ENCODE measurements around the gene GABRB1. TPM values are rescaled to one million over a fixed set of nuclear protein-coding genes. Genes with fewer than 3 reads are reported as not detected.
A peak's percentile ranks its signal among the peaks of the same experiment; 100 is the strongest.
"Not testable (repeated sequence)": the region's sequence is repeated elsewhere in the genome, so short reads cannot be mapped to it uniquely, and the experiment has no call there.

Gene GABRB1
- polyA plus RNA-seq, 1 donor: 0.55 TPM

DNA sequence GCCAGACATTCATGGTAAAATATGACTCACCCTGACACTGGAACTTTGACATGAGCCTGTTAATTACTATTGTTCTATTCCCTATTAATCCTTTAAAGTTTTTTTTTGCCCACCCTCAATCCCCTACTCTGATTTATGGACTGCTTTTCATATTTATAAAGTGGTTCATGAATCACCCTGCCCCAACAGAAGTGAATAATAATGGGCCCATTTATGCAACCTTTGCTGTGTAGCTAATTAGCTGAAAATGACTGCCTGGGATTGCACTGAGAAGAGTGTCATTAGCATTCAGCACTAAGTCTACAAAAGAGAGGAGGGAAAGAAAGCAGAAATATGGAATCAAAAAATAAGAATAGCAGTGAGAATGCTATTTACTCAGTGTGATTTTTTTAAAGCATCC lies 277.8 kb downstream of the GABRB1 start:
- DNase-seq: no peak

DNA sequence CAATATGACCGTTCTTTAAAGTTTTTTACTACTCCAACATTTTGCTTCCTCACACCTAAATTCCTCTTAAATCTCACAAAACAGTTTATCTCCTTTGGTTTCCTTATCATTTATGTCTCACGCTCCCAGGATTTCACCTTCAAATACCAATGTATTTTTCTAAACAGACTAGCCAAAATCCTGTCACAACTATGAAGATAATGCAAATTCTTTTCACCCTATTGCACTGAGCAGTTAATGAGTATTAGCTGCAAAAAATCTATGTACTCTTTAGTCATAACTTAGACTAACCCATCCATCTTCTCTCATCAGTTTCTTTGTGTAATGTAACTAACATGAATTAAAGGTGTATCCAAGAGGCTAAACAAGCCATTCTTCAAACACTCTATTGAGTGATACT lies 280.8 kb downstream of the GABRB1 start:
- no peak for DNase-seq

DNA sequence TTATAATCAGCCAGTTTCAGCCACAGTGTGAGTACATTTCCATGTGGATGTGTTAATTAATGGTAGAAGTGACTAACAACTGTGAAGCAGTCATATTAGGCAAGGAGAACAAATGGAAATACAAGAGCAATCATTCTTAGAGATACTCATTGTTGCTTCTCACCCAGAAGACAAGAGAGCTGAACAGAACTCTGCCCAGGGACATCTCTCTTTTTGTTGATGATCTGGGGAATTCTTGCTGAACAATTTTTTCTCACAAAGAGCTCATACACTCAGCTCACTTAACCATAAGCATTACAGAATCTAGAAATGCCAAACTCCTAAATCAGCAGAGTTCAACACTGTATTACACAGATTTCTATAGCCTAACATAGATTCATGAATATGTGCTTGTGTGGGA lies 282.0 kb downstream of the GABRB1 start:
- no peak for DNase-seq

DNA sequence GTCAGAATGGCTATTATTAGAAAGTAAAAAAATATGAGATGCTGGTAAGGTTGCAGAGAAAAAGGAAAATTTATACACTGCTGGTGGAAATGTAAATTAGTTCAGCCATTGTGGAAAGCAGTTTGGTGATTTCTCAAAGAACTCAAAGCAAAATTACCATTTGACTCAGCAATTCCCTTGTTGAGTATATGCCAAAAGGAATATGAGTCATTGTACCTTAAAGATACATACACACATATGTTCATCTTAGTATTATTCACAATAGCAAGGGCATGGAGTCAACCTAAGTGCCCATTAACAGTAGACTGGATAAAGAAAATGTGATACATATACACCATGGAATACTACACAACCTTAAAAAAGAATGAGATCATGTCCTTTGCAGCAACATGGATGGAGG lies 284.0 kb downstream of the GABRB1 start:
- DNase-seq: no peak

DNA sequence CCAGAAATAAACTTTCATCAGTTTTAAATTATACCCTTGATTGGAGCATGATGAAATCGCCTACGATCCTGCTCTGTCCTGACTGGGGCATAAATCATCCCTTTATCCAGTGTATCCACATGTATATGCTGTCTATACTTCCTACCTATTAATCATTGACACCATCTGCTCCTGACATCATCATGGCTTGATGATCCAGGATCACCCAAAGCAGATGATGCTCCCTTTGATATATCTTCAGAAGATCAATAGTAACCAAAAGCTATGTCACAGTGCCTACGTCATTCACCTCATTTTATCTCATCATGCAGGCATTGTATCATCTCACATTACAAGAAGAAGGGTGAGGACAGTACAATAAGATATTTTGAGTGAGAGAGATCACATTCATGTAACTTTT lies 294.7 kb downstream of the GABRB1 start:
- DNase-seq: no peak

DNA sequence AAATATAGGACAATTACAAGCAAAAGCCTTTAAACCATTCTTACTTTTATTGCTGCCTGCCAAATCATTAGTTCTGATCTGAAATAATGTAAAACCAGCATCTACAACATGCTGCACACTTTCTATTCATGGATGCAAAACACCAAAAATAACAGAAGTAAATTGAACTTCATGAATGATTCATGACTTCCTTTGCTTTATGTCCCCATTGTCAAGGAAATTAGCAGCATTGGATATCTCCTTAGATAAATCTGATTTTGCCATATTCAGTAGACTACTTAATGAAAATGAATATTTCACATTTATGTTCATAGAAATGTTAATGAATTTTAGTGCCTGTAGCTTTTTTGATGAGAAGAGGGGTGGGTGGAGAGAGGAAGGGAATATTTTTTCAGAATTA lies 299.5 kb downstream of the GABRB1 start:
- no peak for DNase-seq

DNA sequence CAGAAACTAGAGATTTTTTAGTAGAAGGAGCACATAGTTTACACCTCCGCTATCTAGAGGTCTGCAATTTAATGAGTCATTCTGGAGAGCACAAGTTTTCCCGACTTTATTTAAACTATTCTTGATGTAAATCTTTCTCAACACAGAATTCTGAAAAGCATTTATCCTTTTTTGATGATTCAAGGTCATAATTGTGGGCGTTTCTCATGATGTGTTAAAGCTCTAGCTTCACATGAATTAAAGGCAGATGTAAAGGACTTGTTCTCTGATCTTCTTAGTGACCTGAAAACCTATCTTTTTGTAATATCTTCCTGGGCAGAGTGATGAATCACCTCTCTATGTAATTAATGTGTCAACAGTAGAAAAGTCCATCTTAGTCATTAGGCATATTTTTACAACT lies 303.3 kb downstream of the GABRB1 start:
- DNase-seq: no peak

DNA sequence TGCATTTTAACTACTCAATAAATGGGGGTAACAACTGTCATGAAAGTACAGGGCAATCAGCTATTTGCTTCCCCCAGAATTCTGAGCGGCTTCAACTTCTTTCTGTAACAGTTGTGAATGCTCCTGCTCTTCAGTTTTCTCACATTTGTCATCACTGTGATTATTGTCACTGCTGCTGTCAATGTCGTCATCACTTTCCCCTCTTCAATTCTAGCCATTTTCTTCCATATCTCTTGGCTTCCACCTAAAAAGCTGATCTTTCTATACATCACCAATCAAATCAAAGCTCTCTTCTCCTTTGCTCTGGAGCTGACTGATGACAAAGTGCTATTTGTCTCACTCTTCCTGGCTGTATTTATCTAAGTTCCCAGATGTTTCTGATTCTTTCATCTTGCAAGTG lies 306.5 kb downstream of the GABRB1 start:
- no peak for DNase-seq

DNA sequence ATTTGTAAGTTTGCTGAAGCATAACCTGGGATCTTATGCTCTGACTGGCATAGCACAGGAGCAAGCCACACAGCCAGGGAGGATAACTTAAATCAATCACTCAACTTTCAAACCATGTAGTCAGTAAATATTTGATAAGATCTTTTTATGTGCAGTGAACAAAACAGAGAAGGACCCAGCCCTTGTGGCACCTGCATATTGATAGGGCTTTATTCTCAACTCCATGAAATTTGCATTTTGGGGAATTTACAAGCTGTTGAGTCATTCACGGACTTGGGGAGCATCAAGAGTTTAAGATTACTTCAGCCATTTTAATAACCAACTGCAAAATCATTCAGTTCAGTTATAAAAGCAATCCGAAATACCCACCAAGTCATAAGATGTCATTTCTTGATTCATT lies 309.5 kb downstream of the GABRB1 start:
- no peak for DNase-seq

DNA sequence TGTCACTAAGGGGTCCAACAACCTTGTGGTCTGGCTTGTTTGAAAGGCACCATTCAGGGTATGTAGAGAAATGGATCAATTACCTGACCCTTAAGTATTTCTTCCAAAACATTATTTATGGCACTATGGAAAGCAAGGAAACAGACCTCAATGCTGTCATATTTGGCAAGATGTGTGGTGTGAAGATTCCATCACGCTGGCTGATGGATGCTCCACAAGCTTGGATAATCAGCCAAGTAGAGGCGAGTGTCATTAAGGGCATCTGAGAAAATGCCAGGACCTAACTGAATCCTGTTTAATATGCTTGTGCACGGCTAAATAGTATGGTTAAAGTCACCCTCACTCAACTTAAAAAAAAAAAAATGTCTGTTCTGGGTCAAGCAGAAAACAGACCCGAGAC lies 311.4 kb downstream of the GABRB1 start:
- DNase-seq: no peak

DNA sequence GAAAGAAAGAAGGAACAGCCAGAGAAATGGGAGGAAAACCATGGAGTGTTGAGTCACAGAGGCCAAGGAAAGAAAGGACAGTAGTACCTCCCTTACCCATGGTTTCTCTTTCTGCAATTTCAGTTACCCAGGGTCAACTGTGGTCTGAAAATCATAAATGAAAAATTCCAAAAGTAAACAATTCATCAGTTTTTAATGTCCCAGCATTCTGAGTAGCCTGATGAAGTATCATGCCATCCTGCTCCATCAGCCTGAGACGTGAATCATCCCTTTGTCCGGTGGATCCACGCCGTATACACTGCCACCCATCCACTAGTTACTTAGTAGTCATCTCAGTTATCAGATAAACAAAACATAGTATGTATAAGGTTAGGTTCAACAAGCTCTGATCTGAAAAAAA lies 318.0 kb downstream of the GABRB1 start:
- no peak for DNase-seq

DNA sequence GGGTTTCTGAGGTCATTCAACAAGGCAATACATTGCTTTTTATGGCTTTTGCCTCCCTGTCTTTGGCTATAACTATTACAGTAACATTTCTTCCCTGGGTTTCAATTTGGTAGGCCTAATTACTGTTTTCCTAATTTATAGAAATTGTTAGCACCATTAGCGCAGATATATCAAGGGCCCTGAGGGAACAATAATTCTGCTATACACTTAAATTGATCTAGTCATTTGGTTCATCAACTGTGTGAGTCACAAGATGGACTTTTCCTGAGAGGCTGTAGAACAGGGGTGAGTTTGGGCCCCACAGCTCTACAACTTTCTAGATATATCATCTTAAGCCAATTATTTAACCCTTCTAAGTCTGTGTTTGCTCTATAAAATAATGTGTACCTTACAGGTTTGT lies 324.2 kb downstream of the GABRB1 start:
- no peak for DNase-seq

DNA sequence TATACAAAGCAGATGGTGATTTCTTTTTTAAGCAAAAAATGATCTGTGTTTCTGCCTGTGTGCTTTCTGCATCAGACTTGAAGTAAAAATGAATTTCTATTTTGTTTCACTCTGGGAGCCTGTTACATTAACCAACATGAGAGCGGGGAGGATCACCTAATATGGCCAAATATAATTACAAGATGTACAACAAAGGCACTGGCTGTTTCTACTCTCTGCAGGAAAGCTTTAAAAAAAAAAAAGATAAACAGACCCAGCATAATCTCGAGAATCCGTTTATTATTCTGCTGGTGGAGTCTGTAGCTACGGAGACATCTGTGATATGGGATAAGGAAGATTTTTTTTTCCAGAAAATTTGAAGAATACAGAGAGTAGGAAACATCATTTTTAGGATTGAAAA lies 328.5 kb downstream of the GABRB1 start:
- DNase-seq: no peak

DNA sequence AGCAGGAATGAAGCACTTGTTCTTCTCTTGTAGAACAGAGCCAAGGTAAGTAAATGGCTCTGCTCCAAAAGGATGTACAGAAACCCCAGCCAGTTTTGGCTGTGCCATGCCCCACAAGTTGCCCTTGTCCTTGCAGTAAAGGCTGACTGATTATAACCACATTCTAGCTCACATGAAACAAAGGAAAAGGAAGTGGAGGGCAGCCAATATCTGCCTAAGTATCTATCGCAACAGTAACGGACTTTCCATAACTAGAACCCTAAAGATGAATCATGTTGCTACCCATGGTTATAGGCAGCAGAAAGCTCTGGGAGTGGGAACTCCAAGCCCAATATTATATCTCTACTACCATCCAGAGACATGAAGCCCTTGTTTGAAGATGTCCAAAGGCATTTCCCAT lies 336.4 kb downstream of the GABRB1 start:
- DNase-seq: no peak

DNA sequence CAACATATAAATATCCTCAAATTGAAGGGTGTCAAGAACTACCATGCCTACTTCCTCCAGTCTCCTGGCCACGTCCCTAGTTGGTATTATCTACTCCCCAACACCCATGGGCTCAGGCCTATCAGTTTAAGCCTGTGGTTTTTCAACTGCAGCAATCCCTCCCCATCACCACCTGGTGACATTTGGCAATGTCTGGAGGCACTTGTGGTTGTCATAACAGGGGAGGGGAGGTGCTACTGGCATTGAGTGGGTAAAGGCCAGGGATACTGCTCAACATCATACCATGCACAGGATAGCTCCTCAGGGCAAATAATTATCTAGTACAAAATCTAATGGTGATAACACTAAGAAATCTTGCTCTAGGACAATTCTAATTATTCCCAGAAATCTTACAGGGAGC lies 336.8 kb downstream of the GABRB1 start:
- DNase-seq: no peak

DNA sequence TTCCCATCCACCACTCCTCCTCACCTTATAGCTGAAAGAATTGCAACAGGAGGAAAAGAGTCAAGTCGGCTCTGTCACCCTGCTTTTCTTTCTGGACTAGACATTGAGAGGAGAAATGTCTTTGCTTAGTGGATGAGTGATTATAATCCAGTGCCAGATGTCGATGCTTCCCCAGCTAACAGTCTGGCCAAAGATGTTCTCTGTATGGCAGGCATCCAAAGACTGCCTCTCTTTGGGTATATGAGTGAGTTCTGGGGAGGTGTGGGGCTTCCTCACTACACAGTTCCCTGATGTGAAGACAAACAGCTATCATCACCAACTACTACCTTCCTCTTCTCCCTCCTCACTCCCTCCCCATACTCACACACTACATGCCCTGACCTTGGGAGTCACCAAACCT lies 341.2 kb downstream of the GABRB1 start:
- no peak for DNase-seq

DNA sequence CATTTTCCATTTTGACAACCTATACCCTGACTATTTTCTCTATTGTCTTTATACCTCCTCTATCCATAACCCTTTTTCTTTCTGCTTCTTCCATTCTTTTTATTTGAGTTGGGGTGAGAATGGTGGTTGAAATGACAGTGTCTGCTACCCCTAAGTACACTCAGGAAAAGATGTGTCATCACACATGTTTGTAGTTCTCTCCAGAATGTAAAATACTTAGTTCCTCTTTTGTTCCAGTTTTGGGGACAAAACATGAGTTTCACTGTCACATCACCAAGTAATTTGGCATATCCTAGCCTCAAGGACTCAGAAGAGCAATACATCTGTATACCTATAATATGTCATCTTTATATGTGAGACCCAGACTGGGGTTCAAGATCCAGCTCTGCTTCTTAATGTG lies 341.8 kb downstream of the GABRB1 start:
- no peak for DNase-seq

DNA sequence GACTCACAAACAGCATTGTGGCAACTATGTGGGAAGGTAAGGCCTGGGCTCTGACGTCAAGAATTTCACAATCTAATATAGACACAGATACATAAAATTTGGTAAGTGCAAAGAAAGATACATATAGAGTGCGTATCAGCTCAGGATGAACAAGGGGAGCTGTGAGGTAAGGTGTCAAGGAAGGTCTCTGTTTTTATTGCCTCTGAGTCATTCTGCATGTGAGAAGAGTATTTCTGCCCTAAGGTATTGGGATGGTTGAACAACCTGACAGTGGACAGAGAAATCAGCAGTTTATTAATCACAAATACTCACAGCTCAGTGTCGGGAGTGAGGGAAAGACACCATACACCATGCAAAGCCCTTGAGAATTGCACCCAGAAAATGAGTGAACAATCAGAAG lies 342.3 kb downstream of the GABRB1 start:
- no peak for DNase-seq

DNA sequence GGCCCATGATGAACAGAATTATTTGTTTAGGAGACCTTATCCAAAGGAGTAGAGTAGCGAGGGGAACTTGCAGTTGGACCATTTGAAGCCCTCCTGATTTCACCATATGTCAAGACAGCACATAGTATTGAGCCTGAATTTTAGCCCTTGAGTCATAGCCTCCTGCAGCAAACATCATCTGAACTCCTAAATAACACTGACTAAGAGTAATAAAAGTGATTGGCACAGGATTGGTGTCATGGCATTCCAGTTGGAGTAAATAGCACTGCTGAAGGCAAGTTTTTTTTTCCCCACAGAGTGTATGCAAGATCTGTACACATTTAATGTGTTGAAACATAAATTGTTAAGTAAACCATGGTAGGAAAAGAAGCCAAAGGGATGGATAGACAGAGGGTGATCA lies 343.1 kb downstream of the GABRB1 start:
- no peak for DNase-seq

DNA sequence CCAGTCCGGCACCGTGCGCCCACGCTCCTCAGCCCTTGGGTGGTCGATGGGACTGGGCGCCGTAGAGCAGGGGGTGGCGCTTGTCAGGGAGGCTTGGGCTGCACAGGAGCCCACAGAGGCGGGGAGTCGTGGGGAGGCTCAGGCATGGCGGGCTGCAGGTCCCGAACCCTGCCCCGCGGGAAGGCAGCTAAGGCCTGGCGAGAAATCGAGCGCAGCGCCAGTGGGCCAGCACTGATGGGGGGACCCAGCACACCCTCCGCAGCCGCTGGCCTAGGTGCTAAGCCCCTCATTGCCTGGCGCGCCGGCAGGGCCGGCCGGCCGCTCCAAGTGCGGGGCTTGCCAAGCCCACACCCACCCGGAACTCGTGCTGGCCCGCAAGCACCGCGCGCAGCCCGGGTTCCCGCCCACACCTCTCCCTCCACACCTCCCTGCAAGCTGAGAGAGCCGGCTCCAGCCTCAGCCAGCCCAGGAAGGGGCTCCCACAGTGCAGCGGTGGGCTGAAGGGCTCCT lies 346.7 kb downstream of the GABRB1 start:
- DNase-seq: not testable (repeated sequence)

DNA sequence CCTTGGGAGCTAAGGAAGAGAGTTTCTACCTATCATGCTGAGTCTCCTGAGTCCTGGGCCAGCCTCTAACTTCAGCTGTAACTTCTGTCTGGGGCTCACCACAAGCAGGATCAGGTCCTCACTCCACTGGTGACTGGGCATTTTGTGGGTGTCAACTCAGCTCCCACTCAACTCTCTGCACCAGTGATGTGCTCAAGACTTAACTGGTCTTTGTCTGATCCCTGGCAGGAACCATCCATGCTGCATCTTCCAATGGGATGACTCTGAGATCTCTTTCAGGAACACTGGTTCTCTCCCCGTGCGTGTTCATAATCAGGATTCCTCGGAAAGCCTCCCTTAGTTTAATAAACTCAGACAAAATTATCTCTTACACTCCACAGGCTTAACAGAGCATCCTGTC lies 349.8 kb downstream of the GABRB1 start:
- no peak for DNase-seq

DNA sequence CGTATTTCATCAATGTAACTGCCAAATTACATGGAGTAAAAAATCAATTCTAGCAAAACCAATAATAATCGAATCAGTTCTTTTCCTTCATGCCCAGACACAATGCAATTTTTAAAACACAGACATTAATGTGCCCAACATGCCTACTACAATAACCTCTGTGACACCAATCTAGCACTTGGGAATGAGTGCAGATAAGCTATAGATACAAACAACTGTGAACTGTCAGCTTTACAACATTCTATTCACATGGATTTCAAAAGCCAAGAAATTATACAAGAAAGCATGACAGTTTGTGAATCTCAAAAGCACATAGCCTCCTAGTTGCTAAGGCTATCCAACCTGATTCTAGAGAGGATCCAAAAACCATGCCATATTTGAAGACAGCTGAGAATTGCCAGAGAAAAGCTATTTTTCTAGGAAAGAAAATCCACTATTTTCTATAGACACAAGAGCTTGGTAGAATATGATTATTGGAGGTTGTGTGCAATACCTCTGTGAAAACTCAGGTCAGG lies 351.5 kb downstream of the GABRB1 start:
- no peak for DNase-seq

DNA sequence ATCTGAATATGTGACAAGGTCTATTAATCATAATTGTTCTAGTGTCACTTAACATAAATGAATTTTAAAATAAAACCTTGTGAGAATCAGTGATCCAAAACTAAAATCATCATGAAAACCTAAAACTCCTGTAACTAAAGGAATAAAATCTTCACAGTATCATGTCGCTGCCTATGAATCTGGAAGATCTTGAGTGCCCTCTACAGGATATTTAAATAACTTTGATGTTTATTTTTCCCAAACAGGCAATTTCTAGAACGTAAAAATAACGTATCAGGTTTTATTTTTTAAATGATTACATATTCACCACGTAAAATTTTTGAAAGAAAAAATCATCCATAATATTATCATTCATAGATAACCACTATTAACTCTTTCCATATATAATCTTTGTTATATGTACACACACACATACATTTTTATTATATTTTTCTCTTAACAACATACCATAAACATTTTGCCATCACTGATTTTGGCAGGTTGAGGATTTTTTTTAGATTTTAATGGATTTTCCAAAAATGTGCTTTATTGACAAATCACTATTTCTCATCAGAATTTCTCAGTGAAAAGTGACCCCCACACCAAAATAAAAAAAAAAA lies 352.6 kb downstream of the GABRB1 start:
- peak; percentile 17 for DNase-seq

DNA sequence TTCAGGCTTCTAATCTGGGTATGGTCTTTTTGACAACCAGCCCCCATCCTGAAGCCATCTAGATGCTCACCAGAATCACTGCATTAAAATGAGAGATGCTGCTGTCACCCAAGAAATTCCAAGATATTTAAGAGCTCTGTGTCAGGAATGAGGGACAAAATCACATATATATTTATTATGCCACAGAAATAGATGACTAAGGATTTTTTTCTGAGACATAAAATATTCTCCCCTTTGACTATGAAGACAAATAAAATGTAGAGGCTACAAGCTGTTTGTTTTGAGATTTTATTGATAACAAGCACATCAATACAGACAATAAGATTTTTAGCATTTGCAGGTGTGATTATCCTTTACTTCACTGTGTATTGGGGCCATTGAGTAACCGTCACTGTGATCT lies 354.8 kb downstream of the GABRB1 start:
- no peak for DNase-seq

Measured in left kidney (tissue), 2 donors.